NCI-H446 treated with DMSO at 0.1 percent for 48 hours (cell line): ENCODE data around the gene KRT3.

Experiments used
- DNase-seq: peaks from one replicate; lab custom pipeline; 2025; lab: John Stamatoyannopoulos, UW

KRT3 gene

GRCh38 chr12:52795694-52796428 lies at the start of gene KRT3:
TSS of gene KRT3 (minus strand) at chr12:52796117. CDS start at chr12:52796042, 75 bp downstream.
- no peak for DNase-seq

DNA sequence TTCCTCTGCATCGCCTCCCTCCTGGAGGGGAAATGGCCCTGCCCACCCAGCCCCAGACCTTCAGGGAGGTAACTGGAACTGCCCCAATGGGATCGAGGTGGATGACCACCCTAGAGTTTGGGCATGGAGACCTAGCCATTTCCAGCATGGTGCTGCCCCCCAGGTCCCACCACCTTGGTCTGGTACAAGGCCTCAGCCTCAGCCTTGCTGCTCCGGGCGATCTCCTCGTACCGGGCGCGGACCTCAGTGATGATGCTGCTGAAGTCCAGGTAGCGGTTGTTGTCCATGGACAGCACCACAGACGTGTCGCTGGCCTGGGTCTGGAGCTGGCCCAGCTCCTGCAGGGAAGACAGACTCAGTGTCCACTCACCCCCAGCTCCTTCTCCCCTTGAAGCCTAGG lies 48.5 kb upstream of the KRT3 start:
- no peak for DNase-seq

- no peak for DNase-seq
These were observed 43.7 kb upstream of the KRT3 start for GRCh38 chr12:52839436-52840105.

- DNase-seq = no peak
These were observed 42.9 kb upstream of the KRT3 start for GRCh38 chr12:52838609-52839435.

DNA sequence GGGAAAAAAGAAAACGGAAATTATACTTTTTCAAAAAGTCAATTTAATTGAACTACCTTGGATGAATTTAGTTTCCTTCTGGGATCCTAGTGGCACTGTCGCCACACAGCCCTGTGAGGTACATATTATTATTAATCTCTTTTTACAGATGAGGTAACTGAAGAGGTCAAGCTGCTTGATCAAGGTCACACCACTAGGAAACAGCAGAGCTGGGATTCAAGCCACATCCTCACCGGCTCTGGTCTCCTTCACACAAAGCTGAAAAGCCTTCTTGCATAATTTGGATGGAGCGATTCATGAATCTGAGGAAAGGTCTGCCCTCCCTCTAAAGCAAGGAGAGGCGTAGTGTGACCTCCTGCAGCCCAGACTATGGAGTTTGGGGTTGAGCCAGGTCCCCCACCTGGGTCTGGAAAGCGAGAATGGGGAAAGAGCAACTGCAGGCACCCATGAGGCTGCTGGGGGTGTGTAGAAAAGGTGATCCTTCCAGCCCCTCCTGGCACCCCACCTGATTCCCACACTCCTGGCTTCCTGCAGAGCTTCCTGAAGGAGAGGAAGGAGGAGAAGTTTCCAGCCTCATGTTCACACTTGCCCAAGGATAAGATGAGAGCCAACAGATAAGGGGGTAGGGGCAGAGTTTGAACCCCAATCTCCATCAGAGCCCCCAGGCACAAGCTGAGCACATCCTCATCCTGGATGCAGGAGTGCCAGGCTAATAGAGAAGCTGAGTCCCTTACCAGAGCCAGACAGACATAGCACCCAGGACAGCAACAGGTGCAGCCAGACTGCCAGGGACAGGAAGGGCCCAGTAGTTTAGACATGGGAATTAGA lies 42.1 kb upstream of the KRT3 start:
- no peak for DNase-seq

- DNase-seq = no peak
These were observed 41.5 kb upstream of the KRT3 start for GRCh38 chr12:52837413-52837741.

DNA sequence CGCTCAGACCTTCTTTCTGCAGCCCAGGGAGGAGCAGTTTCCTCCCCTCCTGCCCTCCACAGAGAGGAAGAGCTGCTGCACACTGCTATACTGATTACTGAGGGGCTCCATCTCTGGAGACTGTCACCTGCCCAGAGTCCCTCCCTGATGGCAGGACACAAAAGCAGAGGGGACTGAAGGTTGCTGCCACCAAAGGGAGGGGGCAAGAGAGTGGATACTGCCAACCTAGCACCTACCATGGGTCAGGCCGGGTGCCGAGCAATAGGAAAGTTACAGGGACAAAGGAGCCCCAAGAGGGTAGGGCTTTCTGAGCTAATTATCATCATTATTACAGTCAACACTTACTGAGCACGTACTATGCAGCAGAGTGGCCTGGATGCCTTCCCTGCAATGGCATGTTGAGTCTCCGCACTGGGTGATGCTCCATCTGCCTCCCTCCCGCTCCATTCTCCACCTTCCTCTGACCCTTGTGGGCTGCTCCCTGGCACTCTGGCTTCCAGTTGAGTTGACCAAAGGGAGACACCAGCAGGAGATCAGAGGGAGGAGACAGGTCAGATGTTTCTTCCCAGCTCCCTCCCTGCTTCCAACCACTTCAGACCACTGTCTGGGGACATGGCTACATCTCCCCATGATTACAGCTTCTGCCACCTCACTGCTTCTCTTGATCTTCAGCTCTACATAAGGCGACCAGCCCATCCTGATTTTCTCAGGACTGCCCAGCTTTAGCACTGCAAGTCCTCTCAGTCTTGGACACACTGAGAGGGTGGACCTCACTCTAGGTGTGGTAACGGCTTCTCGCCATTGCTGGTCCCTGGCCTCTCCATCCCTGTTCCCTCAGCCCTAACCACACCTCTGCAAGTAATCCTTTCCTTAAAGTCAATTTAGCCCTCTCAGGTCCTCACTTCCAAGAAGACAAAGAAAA lies 40.8 kb upstream of the KRT3 start:
- no peak for DNase-seq

DNA sequence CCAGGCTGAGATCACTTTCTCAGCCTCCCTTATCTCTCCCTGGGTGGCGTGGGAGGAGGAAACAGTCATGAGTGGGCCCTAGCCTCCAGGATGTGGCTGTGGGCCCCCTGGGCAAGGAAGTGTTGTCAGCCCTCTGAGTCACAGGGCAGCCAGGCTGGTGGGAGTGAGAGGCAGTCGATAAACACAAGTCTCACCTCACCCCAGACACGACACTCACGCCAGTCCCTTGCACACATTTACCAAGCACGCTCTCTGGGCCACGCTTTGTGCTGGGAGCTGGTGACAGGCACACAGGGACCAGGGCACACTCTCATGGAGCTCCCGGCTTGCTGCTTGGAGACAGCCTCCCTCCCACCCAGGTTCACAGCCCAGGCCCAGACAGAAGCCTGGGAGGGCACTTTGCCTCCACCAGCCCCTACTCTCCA lies 40.1 kb upstream of the KRT3 start:
- DNase-seq = no peak

DNA sequence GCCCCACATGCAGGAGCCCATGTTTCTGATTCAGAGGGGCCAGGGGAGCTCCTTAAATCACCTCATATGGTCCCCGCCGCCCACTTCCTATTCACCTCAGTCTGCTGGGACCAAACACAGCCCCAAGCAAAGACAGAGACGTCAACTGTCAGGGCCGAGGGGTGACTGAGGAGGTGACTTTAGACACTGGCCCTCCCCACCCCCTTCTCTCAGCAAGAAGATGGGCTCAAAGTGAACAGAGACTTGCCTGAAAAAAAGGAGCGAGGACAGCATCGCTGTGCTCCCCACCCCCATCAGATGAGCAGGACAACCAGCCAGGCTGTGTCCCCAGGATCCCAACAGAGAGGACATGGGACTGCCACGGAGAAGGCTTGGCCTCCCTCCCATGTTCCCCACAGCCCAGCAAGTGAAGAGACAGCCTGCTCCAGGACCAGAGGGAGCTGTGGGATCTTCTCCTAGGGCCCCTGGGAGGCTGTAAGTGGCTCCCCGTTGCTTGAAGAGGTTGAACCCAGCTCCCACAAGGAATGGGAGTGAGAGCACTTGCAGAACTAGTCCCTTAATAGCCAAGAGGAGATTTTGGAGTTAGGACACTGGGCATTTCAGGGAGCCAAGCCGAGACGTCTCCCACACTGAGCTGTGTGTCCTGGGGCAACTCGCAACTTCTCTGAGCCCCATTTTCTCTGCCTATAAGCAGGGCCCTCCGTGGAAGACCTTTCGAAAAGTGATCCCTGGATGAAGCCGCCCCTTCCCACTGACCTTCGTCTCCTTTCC lies 39.5 kb upstream of the KRT3 start:
- DNase-seq = no peak

- DNase-seq = no peak
These were observed 38.7 kb upstream of the KRT3 start for GRCh38 chr12:52834727-52835001.

- no peak for DNase-seq
These were observed 38.2 kb upstream of the KRT3 start, which contains the start of gene KRT79 for GRCh38 chr12:52833922-52834726. TSS of gene KRT79 (minus strand) at chr12:52834311. CDS start at chr12:52834260, 51 bp downstream.

DNA sequence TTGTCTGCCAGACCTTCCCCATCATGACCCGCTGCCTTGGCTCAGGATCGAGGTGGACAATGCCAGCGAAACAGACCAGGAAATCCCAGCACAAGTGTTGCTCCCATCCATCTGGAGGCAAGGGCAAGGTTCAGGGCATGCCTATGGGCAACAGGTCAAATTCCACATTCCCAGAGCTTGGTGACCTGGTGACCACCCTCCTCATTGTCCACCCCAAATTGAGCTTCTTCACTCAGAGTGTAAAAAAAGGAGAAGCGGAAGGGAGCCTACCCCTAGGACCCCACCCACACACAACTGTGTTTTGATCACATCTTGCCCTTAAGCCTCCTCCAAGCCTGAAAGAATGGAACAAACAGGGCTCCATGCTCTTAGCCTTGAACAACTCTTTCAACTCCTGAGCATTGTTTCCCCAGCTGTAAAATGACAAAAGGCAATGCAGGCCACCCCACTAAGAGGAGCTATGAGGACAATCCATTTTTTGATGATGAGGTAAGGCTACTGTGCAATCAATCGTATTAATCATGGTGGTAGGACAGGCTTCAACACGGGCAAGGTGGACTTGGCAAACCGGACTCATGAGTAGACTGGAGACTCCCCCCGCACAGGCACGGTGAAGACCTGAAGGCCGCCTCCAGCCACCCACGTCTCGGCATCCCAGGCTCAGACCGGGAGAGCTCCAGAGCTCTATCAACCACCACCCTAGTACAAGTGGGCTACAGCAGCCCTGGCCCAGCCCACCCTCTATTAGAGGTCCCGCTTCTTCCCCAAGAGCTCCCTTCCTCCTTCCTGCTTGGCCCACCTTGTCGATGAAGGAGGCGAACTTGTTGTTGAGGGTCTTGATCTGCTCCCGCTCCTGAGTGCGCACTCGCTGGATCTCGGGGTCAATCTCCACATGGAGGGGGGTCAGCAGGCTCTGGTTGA lies 37.3 kb upstream of the KRT3 start:
- DNase-seq = no peak

DNA sequence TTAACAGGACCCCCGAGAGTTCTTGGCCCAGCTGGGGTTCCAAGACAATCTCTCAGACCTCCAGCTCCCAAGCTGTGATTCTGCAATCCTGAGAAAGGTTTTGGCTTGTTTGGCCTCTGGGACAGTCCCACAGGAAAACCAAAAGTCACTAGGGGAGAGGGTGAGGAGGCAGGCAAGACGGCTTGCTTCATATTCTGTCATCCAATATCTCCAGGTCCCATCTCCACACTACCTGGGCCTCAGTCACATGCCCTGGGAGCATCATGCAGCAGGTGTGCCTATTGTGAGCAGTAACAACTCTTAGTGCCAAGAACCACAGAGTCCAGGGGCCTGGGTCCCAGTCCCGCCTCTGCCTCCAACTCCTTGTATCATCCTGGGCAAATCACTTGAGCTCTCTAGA lies 36.5 kb upstream of the KRT3 start:
- no peak for DNase-seq

- DNase-seq = no peak
These were observed 35.3 kb upstream of the KRT3 start for GRCh38 chr12:52831251-52831650.

GRCh38 chr12:52829986-52830770 lies 34.3 kb upstream of the KRT3 start:
- no peak for DNase-seq

GRCh38 chr12:52828591-52829021 lies 32.7 kb upstream of the KRT3 start:
- DNase-seq = no peak

DNA sequence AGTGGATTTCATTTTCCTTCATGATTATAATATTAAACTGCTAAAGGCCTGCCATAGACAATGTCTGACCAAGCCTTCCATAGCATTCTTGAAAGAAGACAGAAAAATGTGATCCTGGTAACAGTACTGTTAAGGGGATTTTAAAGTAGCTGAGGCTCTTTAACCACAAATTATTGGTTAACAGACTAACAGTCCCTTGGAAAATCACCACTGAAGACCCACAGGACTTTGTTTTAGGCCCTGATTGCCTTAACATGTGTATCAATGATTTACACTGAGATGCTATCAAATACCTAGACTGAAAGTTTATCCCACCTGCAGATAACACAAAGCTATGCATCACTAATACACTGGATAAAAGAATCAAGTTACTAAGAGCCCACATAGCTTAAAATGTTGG lies 32.2 kb upstream of the KRT3 start:
- no peak for DNase-seq
